Measurements from ENCODE around the gene SOHLH1.

SOHLH1 gene

DNA sequence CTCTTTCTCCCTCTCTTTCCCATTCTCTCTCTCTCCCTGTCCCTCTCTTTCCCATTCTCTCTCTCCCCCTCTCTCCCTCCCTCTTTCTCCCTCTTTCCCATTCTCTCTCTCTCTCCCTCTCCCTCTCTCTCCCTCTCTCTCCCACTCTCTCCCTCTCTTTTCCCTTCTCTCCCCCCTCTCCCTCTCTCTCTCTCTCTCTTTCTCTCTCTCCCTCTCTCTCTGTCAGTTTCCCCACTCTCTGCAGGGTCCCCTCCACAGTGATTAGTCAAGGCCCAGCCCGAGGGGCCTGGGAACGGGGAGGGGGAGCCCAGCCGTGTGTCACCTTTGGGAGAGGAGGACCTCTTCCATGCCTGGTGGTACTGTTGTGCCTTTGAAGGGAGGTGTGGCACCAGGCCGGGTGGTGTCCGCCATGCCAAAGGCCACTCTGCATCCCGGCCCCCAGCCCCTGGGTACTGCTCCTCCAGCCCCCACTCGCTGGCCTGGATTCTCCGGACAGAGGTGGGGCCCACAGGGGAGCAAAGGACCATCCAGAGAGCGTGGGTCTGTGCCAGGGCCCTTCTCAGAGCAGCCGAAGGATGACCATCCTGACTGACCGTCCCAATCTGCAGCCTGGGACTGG, 28.1 kb upstream of the SOHLH1 start:
- TF ChIP-seq, protein P1, sequence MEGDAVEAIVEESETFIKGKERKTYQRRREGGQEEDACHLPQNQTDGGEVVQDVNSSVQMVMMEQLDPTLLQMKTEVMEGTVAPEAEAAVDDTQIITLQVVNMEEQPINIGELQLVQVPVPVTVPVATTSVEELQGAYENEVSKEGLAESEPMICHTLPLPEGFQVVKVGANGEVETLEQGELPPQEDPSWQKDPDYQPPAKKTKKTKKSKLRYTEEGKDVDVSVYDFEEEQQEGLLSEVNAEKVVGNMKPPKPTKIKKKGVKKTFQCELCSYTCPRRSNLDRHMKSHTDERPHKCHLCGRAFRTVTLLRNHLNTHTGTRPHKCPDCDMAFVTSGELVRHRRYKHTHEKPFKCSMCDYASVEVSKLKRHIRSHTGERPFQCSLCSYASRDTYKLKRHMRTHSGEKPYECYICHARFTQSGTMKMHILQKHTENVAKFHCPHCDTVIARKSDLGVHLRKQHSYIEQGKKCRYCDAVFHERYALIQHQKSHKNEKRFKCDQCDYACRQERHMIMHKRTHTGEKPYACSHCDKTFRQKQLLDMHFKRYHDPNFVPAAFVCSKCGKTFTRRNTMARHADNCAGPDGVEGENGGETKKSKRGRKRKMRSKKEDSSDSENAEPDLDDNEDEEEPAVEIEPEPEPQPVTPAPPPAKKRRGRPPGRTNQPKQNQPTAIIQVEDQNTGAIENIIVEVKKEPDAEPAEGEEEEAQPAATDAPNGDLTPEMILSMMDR (conservative IDR thresholded peaks at IDR 0.05) = no peak
- no peak overlapping the region for H3K27ac ChIP-seq

- no peak overlapping the region for H3K27ac ChIP-seq
- TF ChIP-seq, protein P1 (conservative IDR thresholded peaks at IDR 0.05) = peak; percentile 46; the same call in 1 of the 2 replicates
These were observed 27.0 kb upstream of the SOHLH1 start for GRCh38 chr9:135726138-135726853.

- no peak overlapping the region for H3K27ac ChIP-seq
- TF ChIP-seq, protein P1 (conservative IDR thresholded peaks at IDR 0.05) = no peak
These were observed 25.0 kb upstream of the SOHLH1 start for GRCh38 chr9:135724186-135724787.

- H3K27ac ChIP-seq = no peak overlapping the region
- TF ChIP-seq, protein P1 (conservative IDR thresholded peaks at IDR 0.05) = no peak
These were observed 23.1 kb upstream of the SOHLH1 start for GRCh38 chr9:135722365-135722764.

GRCh38 chr9:135719472-135719871, 20.2 kb upstream of the SOHLH1 start:
- H3K27ac ChIP-seq = no peak overlapping the region
- TF ChIP-seq, protein P1 (conservative IDR thresholded peaks at IDR 0.05) = no peak

DNA sequence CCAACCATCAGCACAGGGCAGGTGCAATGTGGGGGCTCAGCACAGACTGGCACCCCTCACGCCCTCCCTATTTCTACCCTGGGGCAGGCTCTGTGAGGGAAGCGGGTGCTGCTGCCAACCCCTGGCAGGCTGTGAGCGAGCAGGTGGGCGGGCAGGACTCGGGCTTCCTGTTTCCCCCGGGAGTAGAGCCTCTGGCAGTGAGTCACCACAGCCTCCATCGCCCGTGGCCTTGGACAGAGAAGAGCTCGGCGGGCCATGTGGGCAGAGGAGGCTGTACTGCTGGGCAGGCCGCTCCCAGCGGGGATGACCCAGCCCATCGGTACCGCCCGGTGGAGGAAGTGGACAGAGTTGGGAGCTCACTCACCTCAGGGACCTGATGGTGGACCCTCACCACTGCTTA, 19.3 kb upstream of the SOHLH1 start:
- TF ChIP-seq, protein P1 (conservative IDR thresholded peaks at IDR 0.05) = no peak
- H3K27ac ChIP-seq = no peak overlapping the region

DNA sequence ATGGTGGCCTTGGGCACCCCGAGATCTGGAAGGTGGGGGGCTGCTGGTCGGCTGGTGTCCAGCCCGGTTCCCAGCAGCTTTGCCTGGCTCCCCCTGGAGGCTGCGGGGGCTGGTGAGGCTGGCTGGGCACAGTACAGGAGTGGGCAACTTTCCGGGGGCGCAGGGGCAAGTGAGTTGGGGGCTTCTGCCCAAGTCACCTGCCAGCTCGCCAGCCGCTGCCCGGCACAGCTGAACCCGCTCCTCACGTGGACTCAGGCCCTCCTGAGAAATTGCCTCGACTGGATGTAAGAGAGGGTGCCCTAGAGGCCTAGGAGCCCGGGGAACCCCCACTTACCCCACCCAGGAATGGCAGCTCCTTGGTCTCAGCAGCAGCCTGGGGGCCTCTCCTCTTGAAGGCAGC, 18.1 kb upstream of the SOHLH1 start:
- TF ChIP-seq, protein P1 (conservative IDR thresholded peaks at IDR 0.05) = no peak
- no peak overlapping the region for H3K27ac ChIP-seq
